ENCODE data around the gene ALDH1L1. TPM values are rescaled to one million over a fixed set of nuclear protein-coding genes. Genes with fewer than 3 reads are reported as not detected.

ALDH1L1 gene
- total RNA-seq, 1 experiment from 2014 or later, result 0.36 TPM

DNA sequence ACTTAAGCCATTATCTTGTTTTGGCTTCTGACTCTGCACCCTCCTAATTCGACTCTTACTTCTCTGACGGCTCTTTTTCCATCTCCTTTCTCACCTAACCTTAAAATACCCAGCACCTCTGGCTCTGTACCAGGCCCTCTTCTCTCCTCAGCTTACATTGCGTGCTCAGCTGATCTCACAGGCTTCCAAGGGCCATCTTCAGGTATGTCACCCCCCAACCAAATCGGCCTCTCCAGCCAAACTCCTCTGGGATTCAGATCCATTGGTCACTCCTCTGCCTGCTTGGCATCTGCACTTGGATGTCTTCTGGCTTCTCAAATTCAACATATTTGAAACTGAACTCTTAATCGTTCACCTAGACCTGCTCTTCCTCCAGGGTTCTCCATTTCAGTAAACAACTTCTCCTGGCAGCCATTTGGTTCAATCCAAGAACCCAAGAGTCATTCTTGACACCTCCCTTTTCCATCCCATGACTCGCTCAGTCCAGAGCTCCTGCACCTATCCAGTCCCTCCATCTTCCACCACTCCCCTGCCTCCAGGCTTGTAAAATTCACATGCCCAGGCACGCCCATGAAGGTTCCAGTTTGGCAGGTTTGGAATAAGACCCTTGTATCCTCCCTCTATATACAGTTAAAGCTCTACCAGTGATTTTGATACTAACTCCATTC is 61.2 kb downstream of the ALDH1L1 start:
- Histone ChIP-seq H3K4me1 (ENCODE audit: control insufficient read depth, insufficient read depth, low read length) (no peaks in the 10 kb centered on the region), H3K9me3 (ENCODE audit: control insufficient read depth, insufficient read depth, low read depth, low read length) (no peaks in the 10 kb centered on the region), H3K27ac (ENCODE audit: low read length) (no peak overlapping the region), H3K36me3 (ENCODE audit: control insufficient read depth, insufficient read depth, low read length) (no peaks in the 10 kb centered on the region), H3K27me3 (ENCODE audit: control insufficient read depth, insufficient read depth, low read length) (peaks cover 16% of the 10 kb centered on the region), H3K4me3 (ENCODE audit: low read depth in 2 of 2, low read length in 2 of 2) (no peak overlapping the region)
- in situ Hi-C loops (cut with HindIII; ENCODE audit: low pct_unique_long_range_greater_than_20kb, low sequenced_read_pairs) (no loop called here), intact Hi-C loops (cut with micrococcal nuclease; ENCODE audit: unreplicated experiment) (no loop called here)
- DNase-seq (ENCODE audit: low read depth, low spot score) (no peak), ATAC-seq (no peak)
- ChIA-PET CTCF (no interaction called here), POLR2A (interaction anchor here (0.5 kb wide), 1 partner anchor 59 kb away, joined by 9 read pairs; no protein-coding TSS in a partner anchor)
- no peak for TF ChIP-seq SIN3A (IDR thresholded peaks at IDR 0.05; ENCODE audit: borderline replicate concordance, insufficient read depth, low read depth, low read length)
- TF ChIP-seq, protein P1, sequence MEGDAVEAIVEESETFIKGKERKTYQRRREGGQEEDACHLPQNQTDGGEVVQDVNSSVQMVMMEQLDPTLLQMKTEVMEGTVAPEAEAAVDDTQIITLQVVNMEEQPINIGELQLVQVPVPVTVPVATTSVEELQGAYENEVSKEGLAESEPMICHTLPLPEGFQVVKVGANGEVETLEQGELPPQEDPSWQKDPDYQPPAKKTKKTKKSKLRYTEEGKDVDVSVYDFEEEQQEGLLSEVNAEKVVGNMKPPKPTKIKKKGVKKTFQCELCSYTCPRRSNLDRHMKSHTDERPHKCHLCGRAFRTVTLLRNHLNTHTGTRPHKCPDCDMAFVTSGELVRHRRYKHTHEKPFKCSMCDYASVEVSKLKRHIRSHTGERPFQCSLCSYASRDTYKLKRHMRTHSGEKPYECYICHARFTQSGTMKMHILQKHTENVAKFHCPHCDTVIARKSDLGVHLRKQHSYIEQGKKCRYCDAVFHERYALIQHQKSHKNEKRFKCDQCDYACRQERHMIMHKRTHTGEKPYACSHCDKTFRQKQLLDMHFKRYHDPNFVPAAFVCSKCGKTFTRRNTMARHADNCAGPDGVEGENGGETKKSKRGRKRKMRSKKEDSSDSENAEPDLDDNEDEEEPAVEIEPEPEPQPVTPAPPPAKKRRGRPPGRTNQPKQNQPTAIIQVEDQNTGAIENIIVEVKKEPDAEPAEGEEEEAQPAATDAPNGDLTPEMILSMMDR (IDR thresholded peaks at IDR 0.05), result no peak
- no peak for TF ChIP-seq POLR2AphosphoS5 (IDR thresholded peaks at IDR 0.05; ENCODE audit: low read depth, low read length)
- TF ChIP-seq REST (IDR thresholded peaks at IDR 0.05; ENCODE audit: insufficient read depth in 1 of 2, low read depth in 2 of 2, low read length in 1 of 2), result no peak
- no peak for TF ChIP-seq TCF7L2 (IDR thresholded peaks at IDR 0.05; ENCODE audit: low read depth, low read length)
- BruUV-seq (replicated peaks), result no TSS peak

DNA sequence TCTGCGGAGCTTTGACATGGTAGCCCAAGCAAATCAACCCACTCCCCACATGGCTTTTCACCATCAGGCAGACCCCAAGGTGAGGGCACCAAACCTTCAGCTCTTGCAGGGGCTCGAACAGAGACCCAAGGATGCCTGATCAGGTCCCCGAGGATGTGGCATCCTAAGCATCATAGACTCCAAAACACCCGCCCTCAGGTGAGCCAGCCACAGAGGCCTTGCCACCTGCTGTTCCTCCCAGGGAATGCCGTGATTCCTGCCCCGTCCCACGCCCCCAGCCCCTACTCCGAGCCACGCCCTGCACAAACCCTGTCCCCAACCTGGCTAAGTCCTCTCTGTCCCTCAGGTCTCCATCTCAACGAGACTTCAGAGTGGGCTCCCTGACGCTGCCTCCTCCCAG is 61.8 kb downstream of the ALDH1L1 start:
- ChIA-PET POLR2A (interaction anchor here (0.5 kb wide), 1 partner anchor 60 kb away, joined by 9 read pairs; no protein-coding TSS in a partner anchor), CTCF (no interaction called here)
- intact Hi-C loops (cut with micrococcal nuclease; ENCODE audit: unreplicated experiment) (no loop called here), in situ Hi-C loops (cut with HindIII; ENCODE audit: low pct_unique_long_range_greater_than_20kb, low sequenced_read_pairs) (no loop called here)
- no peaks in the 10 kb centered on the region for H3K4me1 ChIP-seq (ENCODE audit: control insufficient read depth, insufficient read depth, low read length)
- no peak for DNase-seq (ENCODE audit: low read depth, low spot score)
- H3K9me3 ChIP-seq (ENCODE audit: control insufficient read depth, insufficient read depth, low read depth, low read length), result no peaks in the 10 kb centered on the region
- BruUV-seq (replicated peaks), result no TSS peak
- no peak for ATAC-seq
- no peak overlapping the region for H3K4me3 ChIP-seq (ENCODE audit: low read depth in 2 of 2, low read length in 2 of 2)
- H3K27me3 ChIP-seq (ENCODE audit: control insufficient read depth, insufficient read depth, low read length), result peaks cover 16% of the 10 kb centered on the region
- no peak for TF ChIP-seq REST (IDR thresholded peaks at IDR 0.05; ENCODE audit: insufficient read depth in 1 of 2, low read depth in 2 of 2, low read length in 1 of 2)
- TF ChIP-seq, protein P1 (IDR thresholded peaks at IDR 0.05), result no peak
- TF ChIP-seq SIN3A (IDR thresholded peaks at IDR 0.05; ENCODE audit: borderline replicate concordance, insufficient read depth, low read depth, low read length), result no peak
- TF ChIP-seq POLR2AphosphoS5 (IDR thresholded peaks at IDR 0.05; ENCODE audit: low read depth, low read length), result no peak
- no peak overlapping the region for H3K27ac ChIP-seq (ENCODE audit: low read length)
- H3K36me3 ChIP-seq (ENCODE audit: control insufficient read depth, insufficient read depth, low read length), result no peaks in the 10 kb centered on the region
